LNCaP clone FGC (cell line): ENCODE measurements around the gene KRTAP1-5.

Experiments
- DNase-seq: peaks from one replicate; pipeline ENCODE4 v3.0.0-alpha.2; 2011; ENCODE audit warnings: low read depth
- H3K4me3 ChIP-seq: 2 replicates; pipeline ENCODE4 v1.5.1; 2011; ENCODE audit warnings: mild to moderate bottlenecking, low read depth, low read length, control low read depth
- TF ChIP-seq, protein P1 (sequence below): IDR thresholded peaks from 2 replicates; pipeline ENCODE4 v1.5.1; 2012; ENCODE audit warnings: mild to moderate bottlenecking; ENCODE audit not compliant: control insufficient read depth, insufficient read depth; ENCODE audit errors: extremely low read depth

KRTAP1-5 gene

DNA sequence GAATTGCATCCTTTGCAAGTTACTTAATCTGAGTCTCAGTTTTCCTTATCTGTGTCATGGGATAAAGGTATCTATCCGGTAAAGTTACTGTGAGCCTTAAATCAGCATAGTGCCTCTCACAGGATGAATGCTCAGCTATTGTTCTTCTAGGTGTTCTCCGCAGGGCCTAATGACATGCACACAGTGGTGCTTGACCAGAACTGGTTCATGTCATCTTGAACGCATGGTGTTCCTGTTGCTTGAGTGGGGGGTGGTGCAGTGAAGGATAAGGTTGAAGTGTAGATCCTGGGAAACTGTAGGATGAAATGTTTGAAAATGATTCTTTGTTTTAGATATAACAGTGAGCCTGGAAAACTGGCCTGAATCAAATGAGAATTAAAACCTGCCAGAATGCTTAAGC lies 46.9 kb downstream of the KRTAP1-5 start:
- TF ChIP-seq, protein P1, sequence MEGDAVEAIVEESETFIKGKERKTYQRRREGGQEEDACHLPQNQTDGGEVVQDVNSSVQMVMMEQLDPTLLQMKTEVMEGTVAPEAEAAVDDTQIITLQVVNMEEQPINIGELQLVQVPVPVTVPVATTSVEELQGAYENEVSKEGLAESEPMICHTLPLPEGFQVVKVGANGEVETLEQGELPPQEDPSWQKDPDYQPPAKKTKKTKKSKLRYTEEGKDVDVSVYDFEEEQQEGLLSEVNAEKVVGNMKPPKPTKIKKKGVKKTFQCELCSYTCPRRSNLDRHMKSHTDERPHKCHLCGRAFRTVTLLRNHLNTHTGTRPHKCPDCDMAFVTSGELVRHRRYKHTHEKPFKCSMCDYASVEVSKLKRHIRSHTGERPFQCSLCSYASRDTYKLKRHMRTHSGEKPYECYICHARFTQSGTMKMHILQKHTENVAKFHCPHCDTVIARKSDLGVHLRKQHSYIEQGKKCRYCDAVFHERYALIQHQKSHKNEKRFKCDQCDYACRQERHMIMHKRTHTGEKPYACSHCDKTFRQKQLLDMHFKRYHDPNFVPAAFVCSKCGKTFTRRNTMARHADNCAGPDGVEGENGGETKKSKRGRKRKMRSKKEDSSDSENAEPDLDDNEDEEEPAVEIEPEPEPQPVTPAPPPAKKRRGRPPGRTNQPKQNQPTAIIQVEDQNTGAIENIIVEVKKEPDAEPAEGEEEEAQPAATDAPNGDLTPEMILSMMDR: no peak
- DNase-seq: no peak
- no peak overlapping the region for H3K4me3 ChIP-seq

DNA sequence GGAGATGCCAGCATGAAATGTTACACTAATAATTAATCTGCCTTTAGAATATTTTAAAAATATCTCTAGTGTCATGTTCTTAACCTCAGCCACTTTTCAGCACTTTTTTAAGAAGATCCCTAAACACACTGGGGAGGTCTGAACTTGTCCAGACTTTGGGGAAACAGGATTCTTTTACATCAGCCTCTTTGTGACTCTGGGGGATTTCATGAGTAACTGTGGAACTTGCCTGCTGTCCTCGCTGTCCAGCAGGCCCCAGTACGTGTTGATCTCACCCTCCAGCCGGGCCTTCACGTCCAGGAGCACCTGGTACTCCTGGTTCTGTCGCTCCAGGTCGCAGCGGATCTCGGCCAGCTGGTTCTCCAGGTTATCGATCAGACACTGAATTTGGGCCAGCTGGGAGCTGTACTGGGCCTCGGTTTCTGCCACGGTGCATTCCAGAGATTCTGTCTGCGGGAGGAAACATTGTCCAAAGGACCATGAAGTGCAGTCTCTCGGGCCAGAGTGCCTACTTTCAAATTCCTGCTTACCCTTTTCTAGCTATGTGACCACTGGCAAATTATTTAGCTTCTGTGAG lies 48.3 kb downstream of the KRTAP1-5 start:
- no peak for DNase-seq
- no peak overlapping the region for H3K4me3 ChIP-seq
- TF ChIP-seq, protein P1: no peak
